NCI-H226 (cell line): ENCODE results near the gene FAF1.
"Not testable (repeated sequence)": the region's sequence is repeated elsewhere in the genome, so short reads cannot be mapped to it uniquely, and the experiment has no call there.

Experiments
- DNase-seq: peaks from one replicate; pipeline ENCODE4 v3.0.0-alpha.2; 2015

The FAF1 gene

DNA sequence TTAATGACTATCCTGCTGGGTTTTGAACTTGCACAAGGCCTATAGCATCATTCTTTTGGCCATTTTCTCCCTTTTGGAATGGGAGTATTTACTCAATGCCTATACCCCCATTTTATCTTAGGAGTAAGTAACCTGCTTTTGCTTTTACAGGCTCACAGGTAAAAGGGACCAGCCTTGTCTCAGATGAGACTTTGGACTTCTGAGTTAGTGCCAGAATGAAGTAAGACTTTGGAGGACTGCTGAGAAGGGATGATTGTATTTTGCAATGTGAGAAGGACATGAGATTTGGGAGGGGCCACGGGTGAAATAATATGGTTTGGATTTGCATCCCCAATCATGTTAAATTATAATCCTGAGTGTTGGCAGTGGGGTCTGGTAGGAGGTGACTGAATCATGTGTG lies 212.7 kb downstream of the FAF1 start:
- no peak for DNase-seq

DNA sequence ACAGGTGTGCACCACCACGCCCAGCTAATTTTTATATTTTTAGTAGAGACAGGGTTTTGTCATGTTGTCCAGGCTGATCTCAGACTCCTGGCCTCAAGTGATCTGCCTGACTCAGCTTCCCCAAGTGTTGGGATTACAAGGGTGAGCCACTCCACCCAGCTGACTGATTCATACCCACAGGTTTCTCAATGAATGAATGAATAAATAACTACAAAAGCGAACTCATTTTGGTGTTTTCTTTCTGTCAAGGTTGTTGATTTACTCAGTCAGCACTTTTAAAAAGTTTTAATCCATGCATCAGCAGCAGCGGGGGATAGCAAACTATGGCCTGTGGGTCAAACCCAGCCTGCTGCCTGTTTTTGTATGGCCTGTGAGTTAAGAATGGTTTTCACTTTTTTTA lies 217.5 kb downstream of the FAF1 start:
- no peak for DNase-seq

DNA sequence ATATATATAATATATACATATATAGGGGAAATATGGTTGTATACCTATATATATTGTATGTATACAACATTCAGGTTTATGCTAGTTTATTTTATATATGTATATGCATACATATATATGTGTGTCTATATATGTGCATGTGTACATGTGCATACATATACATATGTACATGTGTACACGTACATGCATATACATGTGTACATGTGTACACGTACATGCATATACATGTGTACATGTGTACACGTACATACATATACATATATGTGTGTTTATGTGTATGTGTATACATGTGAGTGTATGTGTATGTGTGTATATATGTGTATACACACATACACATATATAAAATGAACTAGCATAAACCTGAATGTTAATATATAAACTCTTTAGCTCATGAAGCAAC lies 220.9 kb downstream of the FAF1 start:
- DNase-seq = no peak

DNA sequence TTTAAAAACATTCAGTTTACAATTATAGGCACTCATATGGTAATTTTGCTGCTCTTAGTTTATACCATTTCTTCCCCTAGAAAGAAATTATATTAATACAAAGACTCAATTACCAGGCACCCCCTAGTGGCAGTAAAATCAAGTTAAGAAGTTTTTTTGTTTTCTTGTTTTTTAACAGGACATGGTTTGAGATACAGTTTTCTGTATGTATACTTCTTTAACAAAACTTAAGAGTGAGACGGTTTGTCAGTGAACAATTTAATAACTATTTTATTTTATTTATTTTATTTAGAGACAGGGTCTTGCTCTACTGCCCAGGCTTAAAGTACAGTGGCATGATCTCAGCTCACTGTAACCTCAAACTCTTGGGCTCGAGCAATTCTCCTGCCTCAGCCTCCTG lies 224.6 kb downstream of the FAF1 start:
- no peak for DNase-seq

DNA sequence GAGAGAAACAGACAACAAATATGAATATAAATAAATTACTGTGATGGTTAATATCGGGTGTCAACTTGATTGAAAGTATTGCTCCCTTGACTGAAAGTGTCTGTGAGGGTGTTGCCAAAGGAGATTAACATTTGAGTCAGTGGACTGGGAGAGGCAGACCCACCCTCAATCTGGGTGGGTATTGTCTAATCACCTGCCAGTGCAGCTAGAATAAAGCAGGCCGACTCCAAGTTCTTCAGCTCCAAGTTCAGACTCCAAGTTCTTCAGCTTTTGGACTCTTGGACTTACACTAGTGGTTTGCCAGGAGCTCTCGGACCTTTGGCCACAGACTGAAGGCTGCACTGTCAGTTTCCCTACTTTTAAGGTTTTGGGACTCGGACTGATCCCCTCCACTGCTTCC lies 232.5 kb downstream of the FAF1 start:
- DNase-seq = not testable (repeated sequence)

DNA sequence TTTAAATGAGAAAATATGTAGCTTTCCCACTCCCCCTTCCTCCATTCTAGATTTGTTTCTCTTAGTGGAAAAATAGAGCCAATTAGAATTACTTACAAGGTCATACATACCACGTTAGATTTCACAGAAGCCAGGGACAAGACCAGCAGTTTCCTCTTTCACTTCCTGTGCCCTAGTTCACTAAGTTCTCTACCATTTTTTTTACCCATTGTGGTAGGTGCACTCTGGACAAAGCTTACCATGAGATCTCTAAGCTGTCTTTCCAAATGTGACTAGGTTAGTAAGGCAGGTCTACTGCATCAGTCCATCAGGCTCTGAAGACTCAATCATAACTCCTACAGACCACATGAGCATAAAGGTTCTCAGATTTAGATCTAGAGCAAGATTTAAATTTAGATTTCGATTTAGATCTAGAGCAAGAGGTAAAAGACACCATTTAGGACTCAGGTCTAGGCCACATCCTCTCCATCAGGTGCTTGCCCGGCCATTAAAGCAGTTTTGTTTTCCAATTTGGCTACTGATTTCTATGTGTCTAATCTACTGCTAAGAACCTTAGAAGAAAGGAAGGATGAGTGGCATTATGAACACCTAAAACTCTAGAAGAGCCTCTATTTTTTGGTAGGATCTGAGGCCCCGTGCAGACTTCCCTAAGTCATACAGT lies 235.3 kb downstream of the FAF1 start:
- no peak for DNase-seq

DNA sequence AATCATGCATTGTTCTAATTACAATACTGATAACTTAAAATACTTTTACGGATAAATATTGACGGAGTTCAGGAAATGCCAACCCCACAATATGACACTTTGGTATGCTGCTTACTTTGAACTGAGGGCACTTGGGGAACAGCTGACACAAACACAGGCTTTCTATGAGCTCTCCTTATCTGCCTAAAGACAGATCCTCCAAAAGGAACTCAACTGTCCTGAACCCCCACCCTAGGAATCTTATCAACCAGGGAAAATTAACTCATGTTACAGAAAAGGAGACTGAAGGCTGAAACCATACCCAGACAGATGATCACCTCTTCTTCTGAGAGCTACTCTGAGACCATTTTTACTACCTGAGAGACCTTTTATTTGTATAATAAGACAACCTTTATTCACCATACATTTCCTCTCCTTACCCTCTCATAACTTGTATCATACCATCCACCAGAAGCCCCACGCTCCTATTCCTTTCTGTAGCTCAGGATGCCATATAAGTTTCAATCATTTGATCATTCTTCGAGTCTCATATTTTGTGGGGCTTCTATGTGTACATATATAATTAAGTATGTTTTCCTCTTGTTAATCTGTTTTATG lies 239.5 kb downstream of the FAF1 start:
- DNase-seq = peak; percentile 17

DNA sequence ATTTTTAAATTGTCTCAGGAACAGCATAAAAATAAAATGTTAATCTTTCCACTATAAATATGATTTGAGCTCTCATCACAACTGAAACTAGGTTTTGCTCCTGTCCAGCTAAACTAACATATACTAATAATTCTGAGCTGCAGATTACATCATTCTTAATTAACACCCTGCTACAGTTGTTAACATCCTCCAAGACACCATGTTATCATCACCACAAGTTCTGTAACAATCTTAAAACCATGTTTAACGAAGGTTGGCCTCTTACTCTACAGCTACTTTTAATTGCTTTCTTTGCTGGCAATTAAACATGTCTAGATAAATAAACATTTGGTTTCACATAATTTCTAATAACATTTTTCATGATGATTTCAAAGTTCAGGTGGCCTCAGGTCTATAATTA lies 240.9 kb downstream of the FAF1 start:
- no peak for DNase-seq

DNA sequence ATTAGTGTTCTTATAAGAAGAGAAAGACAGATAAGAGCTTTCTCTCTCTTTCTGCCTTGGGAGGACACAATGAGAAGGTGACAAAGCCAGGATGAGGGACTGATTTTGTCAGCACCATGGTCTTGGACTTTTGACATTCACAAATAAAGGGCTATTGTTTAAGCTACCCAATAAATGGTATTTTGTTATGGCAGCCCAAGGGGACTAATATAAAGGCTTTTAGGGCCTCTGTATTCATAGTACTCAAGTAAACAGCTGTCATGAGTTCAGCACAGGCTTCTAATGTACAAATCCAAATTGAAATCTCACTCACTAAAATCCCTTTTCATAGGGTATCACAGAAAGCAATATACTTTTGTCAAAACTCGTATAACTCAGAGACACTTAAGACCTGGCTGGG lies 242.7 kb downstream of the FAF1 start:
- no peak for DNase-seq

DNA sequence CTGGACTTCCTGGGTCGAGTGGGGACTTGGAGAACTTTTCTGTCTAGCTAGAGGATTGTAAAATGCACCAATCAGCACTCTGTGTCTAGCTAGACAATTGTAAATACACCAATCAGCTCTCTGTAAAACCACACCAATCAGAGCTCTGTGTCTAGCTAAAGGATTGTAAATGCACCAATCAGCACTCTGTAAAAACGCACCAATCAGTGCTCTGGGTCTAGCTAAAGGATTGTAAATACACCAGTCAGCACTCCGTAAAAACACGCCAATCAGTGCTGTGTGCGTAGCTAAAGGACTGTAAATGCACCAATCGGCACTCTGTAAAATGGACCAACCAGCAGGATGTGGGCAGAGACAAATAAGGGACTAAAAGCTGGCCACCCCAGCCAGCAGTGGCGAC lies 243.6 kb downstream of the FAF1 start:
- DNase-seq = not testable (repeated sequence)

DNA sequence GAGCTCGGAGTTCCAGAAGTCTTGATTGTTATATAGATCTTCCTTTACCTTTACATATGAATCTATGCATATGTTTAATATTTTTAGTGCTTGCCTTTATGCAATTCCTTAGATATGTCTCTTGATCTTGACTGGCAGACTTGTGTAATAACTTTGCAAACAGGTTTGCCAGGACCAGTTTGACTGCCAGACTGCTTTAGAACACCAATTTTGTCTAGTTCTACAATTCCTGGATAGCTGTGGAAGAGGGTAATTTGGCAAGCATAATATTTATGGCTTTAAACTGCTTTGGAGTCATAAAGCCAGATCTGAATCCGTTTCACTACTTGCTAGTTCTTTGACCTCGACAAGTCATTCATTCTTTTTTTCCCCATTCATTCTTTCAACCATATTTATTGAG lies 250.0 kb downstream of the FAF1 start:
- no peak for DNase-seq

DNA sequence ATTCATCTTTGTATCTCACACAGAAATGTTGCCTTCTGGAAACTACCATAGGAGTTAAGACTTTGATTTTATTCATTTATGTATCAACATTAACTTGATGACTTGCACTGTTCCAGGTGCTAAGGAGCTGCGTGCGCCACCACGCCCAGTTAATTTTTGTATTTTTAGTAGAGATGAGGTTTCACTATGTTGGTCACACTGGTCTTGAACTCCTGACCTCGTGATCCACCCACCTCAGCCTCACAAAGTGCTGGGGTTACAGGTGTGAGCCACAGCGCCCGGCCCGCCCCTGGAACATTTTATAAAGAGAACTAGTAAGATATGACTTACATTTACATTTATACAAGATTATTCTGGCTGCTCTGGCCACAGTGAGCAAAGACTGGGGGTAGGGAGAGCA lies 252.2 kb downstream of the FAF1 start:
- no peak for DNase-seq

DNA sequence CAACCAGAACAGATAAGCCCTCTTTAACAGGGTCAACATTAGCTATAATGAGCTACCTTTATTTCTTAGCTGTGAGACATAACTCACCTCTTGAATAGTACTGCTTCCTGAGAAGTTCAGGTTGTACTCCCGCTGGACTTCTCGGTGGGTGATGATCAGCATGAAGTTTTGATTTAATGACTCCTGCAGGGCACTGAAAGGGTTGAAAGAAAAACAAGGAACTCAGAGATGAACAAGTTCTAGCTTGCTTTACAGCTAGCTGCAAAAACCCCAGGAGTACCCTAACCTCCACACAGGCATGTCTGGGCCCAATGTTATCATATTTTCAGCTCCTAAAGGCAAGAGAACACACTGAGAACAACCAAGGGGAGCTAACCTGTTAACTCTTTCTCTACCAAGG lies 254.4 kb downstream of the FAF1 start:
- no peak for DNase-seq

DNA sequence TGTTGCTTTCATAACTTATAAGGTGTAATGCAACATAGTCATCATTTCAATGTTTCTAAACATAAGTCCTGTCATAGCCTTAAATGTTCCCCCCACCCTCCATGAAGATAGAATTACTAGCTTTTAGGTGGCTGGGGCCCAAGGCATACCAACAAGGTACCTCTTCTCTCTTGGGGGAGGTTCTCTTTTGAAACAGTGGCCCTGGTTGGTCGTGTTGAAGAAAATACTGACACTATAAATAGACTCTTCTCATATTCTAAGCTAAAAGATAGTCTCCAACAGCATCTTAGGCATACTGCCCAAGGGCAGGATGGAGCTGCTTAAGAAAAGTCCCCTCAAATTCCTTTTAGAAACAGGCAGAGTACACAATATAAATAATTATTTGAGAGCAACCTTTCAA lies 255.0 kb downstream of the FAF1 start:
- no peak for DNase-seq

DNA sequence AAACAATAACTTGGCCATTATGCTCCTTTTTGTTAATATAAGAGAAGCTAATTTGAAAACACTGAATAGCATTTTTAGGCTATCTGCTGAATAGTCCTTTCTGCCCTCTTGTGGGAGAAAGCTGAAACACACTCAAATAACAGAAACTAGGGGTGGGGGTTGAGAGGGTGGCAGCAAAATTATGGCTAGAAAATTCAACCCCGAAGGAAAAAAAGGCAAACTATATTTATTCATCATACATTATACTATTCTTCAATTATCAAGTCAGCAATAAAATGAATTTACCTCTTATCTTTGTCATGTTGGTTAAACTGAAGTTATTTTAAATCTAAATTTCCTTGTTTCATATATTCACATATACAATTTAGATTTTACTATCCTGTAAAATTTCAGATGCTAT lies 255.9 kb downstream of the FAF1 start:
- peak; percentile 11 for DNase-seq

DNA sequence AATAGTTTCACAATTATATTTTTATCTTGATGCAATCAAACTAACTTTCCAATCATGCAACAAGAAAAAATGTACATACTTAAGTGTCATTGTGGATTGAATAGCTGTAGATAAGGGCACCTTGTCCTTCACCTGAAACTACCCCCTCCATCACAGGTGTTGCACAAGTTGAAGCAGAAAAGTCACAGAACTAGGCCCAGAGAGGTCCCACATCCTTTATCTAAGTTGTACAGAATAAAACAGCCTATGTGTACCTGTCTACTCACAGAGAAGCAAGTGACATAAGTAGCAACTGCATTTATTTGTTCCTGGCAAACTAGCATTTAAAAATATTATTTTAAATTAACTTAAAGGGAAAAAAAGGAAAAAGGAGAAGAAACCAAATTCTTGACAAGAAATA lies 256.8 kb downstream of the FAF1 start:
- DNase-seq = no peak

DNA sequence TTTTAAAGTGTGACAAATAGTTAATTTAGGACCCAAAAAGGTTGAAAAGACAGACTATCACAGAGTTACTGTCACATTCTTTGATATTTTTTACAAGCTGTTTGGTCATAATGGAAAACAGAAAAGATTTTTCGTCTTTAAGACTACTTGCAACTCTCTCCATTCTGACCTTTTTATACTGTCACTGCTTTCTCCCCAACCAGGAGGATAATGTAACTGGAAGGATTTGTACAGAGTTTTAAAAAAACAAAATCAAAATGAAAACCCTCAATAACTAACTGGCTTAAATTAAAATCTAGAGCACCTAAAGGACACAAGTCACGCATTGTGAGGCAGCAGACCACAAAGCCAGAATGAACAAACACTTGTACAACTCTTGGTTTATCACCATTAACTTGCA lies 257.7 kb downstream of the FAF1 start:
- DNase-seq = no peak

DNA sequence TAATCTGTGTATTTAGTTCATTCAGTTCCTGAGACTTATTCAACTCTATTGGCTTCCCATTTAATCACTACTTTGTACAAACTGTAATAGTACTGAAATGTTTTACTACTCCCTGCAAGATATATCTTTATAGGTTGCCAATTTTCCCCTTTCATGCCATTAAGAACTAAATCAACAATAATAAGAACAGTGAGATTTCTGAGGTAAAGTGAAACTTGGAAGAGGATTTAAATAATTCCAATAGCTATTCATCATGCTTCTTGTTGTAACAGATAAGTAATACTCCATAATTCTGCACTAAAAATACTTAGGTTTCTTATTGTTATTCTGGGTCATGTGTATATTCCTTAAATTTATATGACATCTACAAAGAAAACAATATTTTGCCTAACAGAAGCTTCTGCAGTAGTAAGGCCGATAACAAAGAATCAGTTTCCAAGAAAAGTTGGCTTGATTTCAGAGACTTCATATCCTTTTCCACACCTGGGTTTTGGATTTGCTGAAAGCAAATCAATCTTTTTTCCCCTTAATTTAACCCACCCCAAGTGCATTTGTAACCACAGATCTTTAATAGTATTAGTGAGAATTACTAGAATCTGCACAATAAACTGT lies 258.3 kb downstream of the FAF1 start:
- no peak for DNase-seq

DNA sequence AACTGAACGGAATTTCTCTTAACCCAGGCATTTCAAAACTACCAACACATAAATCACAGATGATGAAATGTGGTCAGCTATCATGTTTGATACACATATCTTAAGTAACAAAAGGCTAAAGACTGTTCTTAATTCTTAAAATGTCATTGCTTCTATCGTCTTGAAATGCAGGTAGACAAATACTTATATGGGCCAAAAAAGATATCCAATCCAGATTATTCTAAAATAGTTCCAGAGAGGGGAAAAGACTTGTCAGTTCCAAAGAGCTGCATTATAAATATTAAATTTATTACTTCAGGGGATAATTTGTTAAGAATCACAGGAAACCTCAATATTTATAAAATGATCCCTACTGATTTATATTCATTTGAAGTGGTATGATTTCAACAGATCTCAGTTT lies 259.4 kb downstream of the FAF1 start:
- DNase-seq = no peak

DNA sequence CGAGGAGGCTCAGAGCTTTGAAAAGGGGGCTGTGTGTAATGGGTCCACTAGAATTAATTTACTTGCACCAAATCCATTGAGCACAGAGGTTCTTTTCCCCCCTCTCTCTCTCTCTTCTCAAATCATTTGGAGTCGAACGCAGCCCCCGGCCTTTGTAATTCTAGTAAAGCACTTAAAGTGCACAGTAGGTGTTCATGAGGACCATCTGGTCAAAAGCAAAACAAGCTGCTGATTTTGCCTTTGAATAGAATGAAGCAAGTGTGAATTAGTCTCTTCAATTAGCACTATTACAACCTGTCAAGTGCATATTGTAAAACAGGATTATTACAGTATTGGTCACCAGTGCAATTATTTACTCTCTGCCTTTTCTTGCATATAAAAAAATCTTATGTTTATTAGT lies 259.9 kb downstream of the FAF1 start:
- DNase-seq = no peak

DNA sequence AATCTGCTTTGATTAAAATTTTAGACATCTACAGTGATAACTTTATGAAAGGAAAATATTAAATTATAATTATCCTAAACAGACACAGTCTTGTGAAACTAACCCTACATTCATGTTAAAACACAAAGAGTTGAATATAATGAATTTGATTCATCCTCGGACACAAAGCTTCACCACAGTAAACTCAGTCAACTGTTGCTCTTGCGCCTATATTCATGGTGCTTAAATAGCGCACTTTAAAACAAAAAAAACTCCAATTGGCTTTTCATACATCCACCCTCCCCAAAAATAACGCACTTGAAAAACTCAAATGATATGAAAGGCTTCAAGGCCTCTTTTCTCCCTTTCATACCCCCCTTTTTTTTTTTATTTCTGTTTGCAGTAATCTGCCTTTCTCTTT lies 260.3 kb downstream of the FAF1 start:
- no peak for DNase-seq

DNA sequence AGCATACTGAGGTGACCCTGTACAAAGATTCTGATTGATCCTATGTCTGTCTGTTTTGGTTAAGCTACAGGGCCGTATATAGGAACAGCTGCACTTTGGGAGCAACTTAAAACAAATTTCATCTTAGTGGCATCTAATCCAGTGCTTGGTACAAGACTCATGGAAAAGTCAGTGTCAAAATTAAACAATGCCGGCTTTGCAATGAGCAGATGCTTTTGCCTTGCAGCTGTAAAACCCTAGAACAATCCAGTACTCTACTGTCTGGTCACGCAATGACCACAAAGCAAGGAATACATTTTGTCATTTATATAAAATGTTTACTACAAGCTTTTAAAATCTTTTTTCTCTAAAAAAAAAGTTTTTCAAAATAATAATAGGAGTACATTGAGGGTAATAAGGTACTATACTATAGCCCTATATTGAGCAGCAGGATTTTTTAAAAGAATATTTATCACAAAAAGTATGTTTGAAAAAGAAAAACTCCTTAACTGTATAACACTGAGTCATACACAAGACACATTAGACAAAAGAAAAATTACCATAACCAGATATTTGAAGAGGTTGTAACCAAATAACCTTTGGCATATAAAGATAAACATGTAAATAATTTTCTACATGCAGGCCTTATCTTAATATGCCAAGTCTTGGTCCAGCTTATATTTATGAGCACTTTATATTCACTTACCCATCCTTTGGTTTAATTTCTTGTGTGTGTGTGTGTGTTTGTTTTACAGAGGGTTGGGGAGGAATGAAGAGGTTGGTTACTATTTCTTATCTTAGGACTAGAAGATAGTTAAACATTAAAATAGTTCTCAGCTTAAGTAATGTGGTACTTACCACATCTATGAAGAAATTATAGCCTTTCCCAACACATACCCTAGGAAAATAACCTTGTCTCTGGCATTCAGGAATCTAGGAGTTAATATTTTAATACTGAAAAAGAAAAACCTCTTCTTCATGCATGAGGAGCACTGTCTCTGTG lies 262.3 kb downstream of the FAF1 start:
- DNase-seq = peak; percentile 78

DNA sequence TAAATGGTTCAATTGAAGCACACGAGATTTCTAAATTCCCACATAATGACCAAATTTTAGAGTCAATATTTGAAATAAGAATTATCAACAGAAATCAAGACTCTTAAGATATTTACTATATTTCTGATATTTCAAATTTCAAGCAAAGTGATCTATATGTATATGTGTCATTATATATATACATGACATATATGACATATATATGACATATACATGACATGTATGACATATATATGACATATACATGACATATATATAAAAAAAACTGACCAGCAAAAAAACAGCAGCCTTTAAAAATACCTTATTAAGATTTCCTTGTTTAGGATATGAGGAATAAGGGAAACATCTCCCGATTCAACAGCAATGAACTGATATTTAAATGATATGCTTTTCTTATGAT lies 266.2 kb downstream of the FAF1 start:
- DNase-seq = no peak

DNA sequence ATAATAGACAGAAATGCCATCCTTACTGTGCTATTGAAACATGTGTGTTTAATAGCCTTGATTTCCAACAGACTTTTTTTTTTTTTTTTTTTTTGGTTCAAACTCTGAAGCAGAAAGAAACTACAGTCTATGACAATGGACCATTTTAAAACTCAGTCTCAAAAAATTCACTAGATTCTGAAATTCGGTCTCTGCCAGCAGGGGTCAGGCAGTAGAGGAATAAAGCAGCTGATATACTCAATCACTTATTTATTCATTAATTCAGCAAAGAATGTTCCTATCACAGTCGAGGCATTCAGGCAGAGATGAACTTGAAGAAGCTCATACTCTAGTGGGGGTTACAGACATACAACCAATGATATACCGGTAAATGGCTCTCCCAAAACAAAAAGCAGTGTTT lies 275.9 kb downstream of the FAF1 start:
- no peak for DNase-seq
